ENCODE results near the gene AHNAK.

- no peak for TF ChIP-seq CTCF (IDR thresholded peaks at IDR 0.05; ENCODE audit: low read depth, low read length)
- no peak for TF ChIP-seq POLR2A (IDR thresholded peaks at IDR 0.05; ENCODE audit: extremely low read depth, insufficient read length)
Observed at GRCh38 chr11:62390237-62390636, 156.4 kb downstream of the AHNAK start.
